OCI-LY1 (cell line): ENCODE data around the gene SSC5D.

ENCODE experiments used
- CTCF ChIP-seq: fragments of 200-600 bp; sonication (generic), shearing (Covaris generic); IDR thresholded peaks from 2 replicates; pipeline ENCODE4 v1.5.1; 2017; ENCODE audit warnings: mild to moderate bottlenecking, antibody characterized with exemption, low read length, moderate library complexity, mixed read lengths
- EZH2 ChIP-seq: fragments of 200-600 bp; sonication (generic), shearing (Covaris generic); IDR thresholded peaks from 2 replicates; pipeline ENCODE4 v1.8.0; 2017; ENCODE audit warnings: borderline replicate concordance, mixed run types, mild to moderate bottlenecking, antibody characterized with exemption, low read length, moderate library complexity, mixed read lengths

GRCh38 chr19:55542292-55542855 lies 54.1 kb downstream of the SSC5D start:
- TF ChIP-seq CTCF, result no peak
- TF ChIP-seq EZH2, result no peak
